CD4-positive, alpha-beta T cell (primary cell): ENCODE results near the gene SORBS1. TPM values are rescaled to one million over a fixed set of nuclear protein-coding genes. Genes with fewer than 3 reads are reported as not detected.

Experiments used
- ATAC-seq: fragments of 200-7000 bp; cut with Tn5 transposase; one replicate; pipeline ENCODE4 v1.10.0; 2022; ENCODE audit warnings: mild to moderate bottlenecking; ENCODE audit not compliant: poor library complexity
- CTCF ChIA-PET: fragments of 350-600 bp; sonication (Branson Sonifier 250); formaldehyde crosslinking; loops from one replicate; lab custom pipeline; 2021; ENCODE audit warnings: antibody characterized with exemption, inconsistent platforms; lab: Charles Lee
- POLR2A ChIA-PET: fragments of 350-600 bp; sonication (Branson Sonifier 250); formaldehyde crosslinking; loops from one replicate; lab custom pipeline; 2021; ENCODE audit warnings: antibody characterized with exemption, inconsistent platforms; lab: Charles Lee
- DNase-seq, 14 experiments: peaks; one replicate each; pipeline ENCODE4 v3.0.0-alpha.2; 2013 to 2020; ENCODE audit warnings: mixed read lengths in 2 of 14
- H3K27ac ChIP-seq, 2 donors: one replicate each; pipeline versions ENCODE4 v1.5.1 to v1.7.0; 2013; ENCODE audit warnings: low read length in 2 of 2, low read depth in 1 of 2, mild to moderate bottlenecking in 1 of 2
- H3K27me3 ChIP-seq, 2 experiments: 1 replicate in 1 of 2; 2 replicates in 1 of 2; pipeline versions ENCODE4 v1.6.1 to v1.7.0; 2013; ENCODE audit warnings: low read length in 2 of 2, control low read depth in 1 of 2, mild to moderate bottlenecking in 1 of 2, moderate library complexity in 1 of 2; ENCODE audit not compliant: insufficient read depth in 2 of 2, control insufficient read depth in 1 of 2
- H3K36me3 ChIP-seq: one replicate; pipeline ENCODE4 v1.6.1; 2013; ENCODE audit warnings: low read length, control low read depth; ENCODE audit not compliant: insufficient read depth
- H3K4me1 ChIP-seq: one replicate; pipeline ENCODE4 v1.6.1; 2013; ENCODE audit warnings: low read length, control low read depth; ENCODE audit not compliant: insufficient read depth
- H3K4me3 ChIP-seq: one replicate; pipeline ENCODE4 v1.5.1; 2013; ENCODE audit warnings: mild to moderate bottlenecking, low read length, moderate library complexity
- H3K9me3 ChIP-seq, 2 experiments: 1 replicate in 1 of 2; 2 replicates in 1 of 2; pipeline versions ENCODE4 v1.6.1 to v1.7.0; 2013; ENCODE audit warnings: low read length in 2 of 2, mild to moderate bottlenecking in 2 of 2, control low read depth in 1 of 2, moderate library complexity in 1 of 2; ENCODE audit not compliant: control insufficient read depth in 1 of 2, insufficient read depth in 1 of 2
- H3K27ac Mint-ChIP-seq: one replicate; pipeline ENCODE4 v1.8.0; 2020; ENCODE audit warnings: mixed read lengths
- H3K27me3 Mint-ChIP-seq: one replicate; pipeline ENCODE4 v1.8.0; 2021; ENCODE audit warnings: mixed read lengths
- H3K36me3 Mint-ChIP-seq: one replicate; pipeline ENCODE4 v1.8.0; 2021; ENCODE audit warnings: low read depth, mixed read lengths
- H3K4me1 Mint-ChIP-seq: one replicate; pipeline ENCODE4 v1.8.0; 2021; ENCODE audit warnings: low read depth, mixed read lengths
- H3K4me3 Mint-ChIP-seq: one replicate; pipeline ENCODE4 v1.8.0; 2020; ENCODE audit warnings: mild to moderate bottlenecking, mixed read lengths
- H3K9me3 Mint-ChIP-seq: one replicate; pipeline ENCODE4 v1.8.0; 2020; ENCODE audit warnings: mixed read lengths
- CTCF ChIP-seq: fragments of 200-600 bp; IDR thresholded peaks from one replicate; pipeline ENCODE4 v1.8.0; 2022; ENCODE audit warnings: antibody characterized with exemption, mild to moderate bottlenecking
- intact Hi-C, 2 experiments: fragments of 100-400 bp; cut with DNase I in 1 of 2; cut with micrococcal nuclease in 1 of 2; formaldehyde crosslinking; loops; one replicate each; pipeline versions ENCODE4 v1.15.1 to v1.9.0; 2023 to 2025; cut with DNase I, micrococcal nuclease
- total RNA-seq, 174 experiments: library from RNA in 2 of 174; stranded (reverse) in 2 of 174; gene quantifications; one replicate each; pipeline ENCODE4 v1.2.3 and lab custom pipeline; 2021 to 2026

Gene SORBS1
- total RNA-seq, 2 experiments from 2014 or later, result 1.4 to 1.8 TPM

- Mint-ChIP-seq H3K27ac (no peak overlapping the region), H3K4me3 (no peak overlapping the region), H3K27me3 (peaks cover 6% of the 10 kb centered on the region), H3K9me3 (no peaks in the 10 kb centered on the region), H3K36me3 (no peaks in the 10 kb centered on the region), H3K4me1 (no peaks in the 10 kb centered on the region)
- Histone ChIP-seq H3K4me1 (no peaks in the 10 kb centered on the region), H3K27me3 (no peaks in the 10 kb centered on the region), H3K4me3 (no peak overlapping the region), H3K9me3 (no peaks in the 10 kb centered on the region), H3K27ac (no peak overlapping the region), H3K36me3 (no peaks in the 10 kb centered on the region)
- CTCF ChIA-PET, result no interaction called here
- intact Hi-C loops, result no loop called here
- ATAC-seq, result no peak
- no peak for DNase-seq
- POLR2A ChIA-PET, result no interaction called here
- no peak for TF ChIP-seq CTCF
Observed at GRCh38 chr10:95516774-95517373, 44.3 kb downstream of the SORBS1 start.

- Mint-ChIP-seq H3K27ac (no peak overlapping the region), H3K4me3 (no peak overlapping the region), H3K27me3 (peaks cover 6% of the 10 kb centered on the region), H3K36me3 (no peaks in the 10 kb centered on the region), H3K4me1 (no peaks in the 10 kb centered on the region), H3K9me3 (no peaks in the 10 kb centered on the region)
- intact Hi-C loops, result no loop called here
- Histone ChIP-seq H3K27me3 (no peaks in the 10 kb centered on the region), H3K4me1 (no peaks in the 10 kb centered on the region), H3K4me3 (no peak overlapping the region), H3K27ac (no peak overlapping the region), H3K9me3 (no peaks in the 10 kb centered on the region), H3K36me3 (no peaks in the 10 kb centered on the region)
- CTCF ChIA-PET, result no interaction called here
- DNase-seq (no peak), ATAC-seq (no peak)
- POLR2A ChIA-PET, result no interaction called here
- TF ChIP-seq CTCF, result no peak
Observed at GRCh38 chr10:95513941-95514392, 47.2 kb downstream of the SORBS1 start.

- ChIA-PET CTCF (no interaction called here), POLR2A (no interaction called here)
- no peak for ATAC-seq
Observed at GRCh38 chr10:95513008-95513589, 48.1 kb downstream of the SORBS1 start.

More at GRCh38 chr10:95513008-95513589, 48.1 kb downstream of the SORBS1 start:
- H3K4me3 Mint-ChIP-seq, result no peak overlapping the region
- no peak overlapping the region for H3K27ac Mint-ChIP-seq
- DNase-seq, result no peak
- H3K9me3 Mint-ChIP-seq, result no peaks in the 10 kb centered on the region
- Histone ChIP-seq H3K4me1 (no peaks in the 10 kb centered on the region), H3K27ac (no peak overlapping the region), H3K9me3 (no peaks in the 10 kb centered on the region), H3K36me3 (no peaks in the 10 kb centered on the region), H3K4me3 (no peak overlapping the region), H3K27me3 (no peaks in the 10 kb centered on the region)
- no peaks in the 10 kb centered on the region for H3K4me1 Mint-ChIP-seq
- peaks cover 6% of the 10 kb centered on the region for H3K27me3 Mint-ChIP-seq
- no peaks in the 10 kb centered on the region for H3K36me3 Mint-ChIP-seq
- intact Hi-C loops, result no loop called here
- TF ChIP-seq CTCF, result no peak
